Colonic mucosa (tissue), 4 donors: ENCODE measurements around the gene UBAP2L. TPM values are rescaled to one million over a fixed set of nuclear protein-coding genes. Genes with fewer than 3 reads are reported as not detected.
"Not testable (repeated sequence)": the region's sequence is repeated elsewhere in the genome, so short reads cannot be mapped to it uniquely, and the experiment has no call there.

Experiments
- DNase-seq: peaks from one replicate; pipeline ENCODE4 v3.0.0-alpha.2; 2020
- H3K27ac ChIP-seq: fragments of 200-600 bp; one replicate; pipeline ENCODE4 v1.8.0; 2021
- H3K27me3 ChIP-seq: fragments of 200-600 bp; one replicate; pipeline ENCODE4 v1.8.0; 2021
- H3K36me3 ChIP-seq: fragments of 200-600 bp; one replicate; pipeline ENCODE4 v1.8.0; 2021
- H3K4me1 ChIP-seq: fragments of 200-600 bp; one replicate; pipeline ENCODE4 v1.8.0; 2021; ENCODE audit warnings: mild to moderate bottlenecking
- H3K4me3 ChIP-seq: fragments of 200-600 bp; one replicate; pipeline ENCODE4 v1.8.0; 2021
- H3K9ac ChIP-seq, 2 donors: one replicate each; pipeline ENCODE4 v1.7.0; 2013; ENCODE audit warnings: control low read depth in 2 of 2, low read depth in 2 of 2, low read length in 2 of 2
- H3K9me3 ChIP-seq: fragments of 200-600 bp; one replicate; pipeline ENCODE4 v1.8.0; 2021
- intact Hi-C: fragments of 100-400 bp; cut with DNase I; formaldehyde crosslinking; loops from one replicate; pipeline ENCODE4 v1.14.1; 2022
- total RNA-seq, 2 donors: library from RNA; stranded (reverse); fragmentation: NEBNext Ultra II Directional in 1 of 2; extraction: Animal tissue kit (Norgen Biotek cat#: 25700) in 1 of 2; gene quantifications; one replicate each; pipeline ENCODE4 v1.2.1, GENCODE V29; 2021
- TF ChIP-seq, protein P1 (sequence below): fragments of 200-600 bp; IDR thresholded peaks from one replicate; pipeline ENCODE4 v1.8.0; 2022; ENCODE audit warnings: antibody characterized with exemption, mild to moderate bottlenecking
- donor health status: healthy.
- donor health status: DM: no; HTN: no; CAD: no.
- donor health status: DM: no; HTN: no; CAD: no.

Gene UBAP2L
- total RNA-seq, 2 donors from 2014 or later, result 84.8 to 102 TPM

DNA sequence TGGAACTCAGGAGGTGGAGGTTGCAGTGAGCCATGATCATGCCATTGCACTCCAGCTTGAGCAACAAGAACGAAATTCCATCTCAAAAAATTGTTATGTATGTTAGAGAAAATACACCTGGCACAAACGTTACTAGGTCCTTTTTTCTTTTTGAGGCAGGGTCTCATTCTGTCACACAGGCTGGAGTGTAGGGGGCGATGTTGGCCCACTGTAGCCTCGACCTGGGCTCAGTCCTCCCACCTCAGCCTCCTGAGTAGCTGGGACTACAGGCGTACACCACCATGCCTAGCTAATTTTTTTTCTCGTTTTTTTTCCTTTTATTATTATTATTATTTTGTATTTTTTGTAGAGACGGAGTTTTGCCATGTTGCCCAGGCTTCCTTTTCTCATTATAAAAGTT, 56.0 kb downstream of the UBAP2L start:
- H3K9ac ChIP-seq, result no peak overlapping the region
- no peaks in the 10 kb centered on the region for H3K27me3 ChIP-seq
- TF ChIP-seq, protein P1, sequence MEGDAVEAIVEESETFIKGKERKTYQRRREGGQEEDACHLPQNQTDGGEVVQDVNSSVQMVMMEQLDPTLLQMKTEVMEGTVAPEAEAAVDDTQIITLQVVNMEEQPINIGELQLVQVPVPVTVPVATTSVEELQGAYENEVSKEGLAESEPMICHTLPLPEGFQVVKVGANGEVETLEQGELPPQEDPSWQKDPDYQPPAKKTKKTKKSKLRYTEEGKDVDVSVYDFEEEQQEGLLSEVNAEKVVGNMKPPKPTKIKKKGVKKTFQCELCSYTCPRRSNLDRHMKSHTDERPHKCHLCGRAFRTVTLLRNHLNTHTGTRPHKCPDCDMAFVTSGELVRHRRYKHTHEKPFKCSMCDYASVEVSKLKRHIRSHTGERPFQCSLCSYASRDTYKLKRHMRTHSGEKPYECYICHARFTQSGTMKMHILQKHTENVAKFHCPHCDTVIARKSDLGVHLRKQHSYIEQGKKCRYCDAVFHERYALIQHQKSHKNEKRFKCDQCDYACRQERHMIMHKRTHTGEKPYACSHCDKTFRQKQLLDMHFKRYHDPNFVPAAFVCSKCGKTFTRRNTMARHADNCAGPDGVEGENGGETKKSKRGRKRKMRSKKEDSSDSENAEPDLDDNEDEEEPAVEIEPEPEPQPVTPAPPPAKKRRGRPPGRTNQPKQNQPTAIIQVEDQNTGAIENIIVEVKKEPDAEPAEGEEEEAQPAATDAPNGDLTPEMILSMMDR, result no peak
- H3K4me1 ChIP-seq, result no peaks in the 10 kb centered on the region
- no peaks in the 10 kb centered on the region for H3K9me3 ChIP-seq
- no peaks in the 10 kb centered on the region for H3K36me3 ChIP-seq
- intact Hi-C loops, result no loop called here
- no peak overlapping the region for H3K27ac ChIP-seq
- DNase-seq, result no peak
- H3K4me3 ChIP-seq, result no peak overlapping the region

DNA sequence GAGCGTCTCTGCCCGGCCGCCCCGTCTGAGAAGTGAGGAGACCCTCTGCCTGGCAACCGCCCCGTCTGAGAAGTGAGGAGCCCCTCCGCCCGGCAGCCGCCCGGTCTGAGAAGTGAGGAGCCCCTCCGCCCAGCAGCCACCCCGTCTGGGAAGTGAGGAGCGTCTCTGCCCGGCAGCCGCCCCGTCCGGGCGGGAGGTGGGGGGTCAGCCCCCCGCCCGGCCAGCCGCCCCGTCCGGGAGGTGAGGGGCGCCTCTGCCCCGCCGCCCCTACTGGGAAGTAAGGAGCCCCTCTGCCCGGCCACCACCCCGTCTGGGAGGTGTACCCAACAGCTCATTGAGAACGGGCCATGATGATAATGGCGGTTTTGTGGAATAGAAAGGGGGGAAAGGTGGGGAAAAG, 66.8 kb downstream of the UBAP2L start:
- H3K9ac ChIP-seq, DNase-seq, intact Hi-C loops, H3K4me3 ChIP-seq, H3K4me1 ChIP-seq, H3K36me3 ChIP-seq, H3K27ac ChIP-seq, H3K27me3 ChIP-seq, H3K9me3 ChIP-seq: not testable (repeated sequence)

DNA sequence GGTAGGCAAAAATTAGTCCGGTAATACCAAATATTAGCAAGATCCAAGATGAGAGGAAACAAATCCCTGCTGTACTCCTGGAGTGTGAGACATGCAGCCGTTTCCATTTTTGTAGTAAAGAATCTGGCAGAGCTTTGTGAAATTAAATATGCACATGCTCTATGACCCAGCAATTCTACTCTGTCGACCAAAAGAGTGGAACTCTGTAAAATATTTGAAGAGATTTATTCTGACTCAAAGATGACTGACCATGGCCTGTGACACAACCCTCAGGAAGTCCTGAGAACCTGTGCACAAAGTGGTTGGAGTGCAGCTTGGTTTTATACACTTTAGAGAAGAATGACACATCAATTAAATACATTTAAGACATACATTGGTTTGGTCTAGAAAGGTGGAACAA, 67.9 kb downstream of the UBAP2L start:
- Histone ChIP-seq H3K9ac (no peak overlapping the region), H3K27me3 (no peaks in the 10 kb centered on the region), H3K4me1 (no peaks in the 10 kb centered on the region), H3K27ac (no peak overlapping the region), H3K4me3 (no peak overlapping the region), H3K9me3 (no peaks in the 10 kb centered on the region), H3K36me3 (no peaks in the 10 kb centered on the region)
- DNase-seq, result no peak
- TF ChIP-seq, protein P1, result no peak
- intact Hi-C loops, result no loop called here

DNA sequence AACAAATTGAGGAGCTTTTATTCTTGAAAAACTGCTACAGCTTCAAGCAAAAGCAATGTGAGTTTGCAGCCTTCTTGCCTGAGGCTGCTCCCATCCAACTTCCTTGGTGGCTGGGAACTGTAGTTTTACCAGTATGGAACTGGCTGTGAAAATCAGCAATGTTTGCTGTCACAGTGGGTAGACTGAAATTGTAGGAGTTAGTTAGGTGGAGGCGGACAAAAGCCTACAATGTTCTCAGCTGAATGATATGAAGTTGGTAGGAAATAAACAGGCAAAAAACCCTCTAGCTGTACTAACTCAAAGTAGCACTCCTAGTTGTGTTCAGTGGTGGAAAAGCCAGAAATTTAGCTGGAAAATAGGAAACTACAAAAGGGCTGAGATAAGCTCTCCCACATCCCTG, 70.2 kb downstream of the UBAP2L start:
- no peak for DNase-seq
- H3K4me1 ChIP-seq, result no peaks in the 10 kb centered on the region
- no peak overlapping the region for H3K27ac ChIP-seq
- intact Hi-C loops, result no loop called here
- no peak overlapping the region for H3K4me3 ChIP-seq
- no peaks in the 10 kb centered on the region for H3K27me3 ChIP-seq
- no peaks in the 10 kb centered on the region for H3K36me3 ChIP-seq
- H3K9ac ChIP-seq, result no peak overlapping the region
- peaks cover 5% of the 10 kb centered on the region for H3K9me3 ChIP-seq
- TF ChIP-seq, protein P1, result no peak

DNA sequence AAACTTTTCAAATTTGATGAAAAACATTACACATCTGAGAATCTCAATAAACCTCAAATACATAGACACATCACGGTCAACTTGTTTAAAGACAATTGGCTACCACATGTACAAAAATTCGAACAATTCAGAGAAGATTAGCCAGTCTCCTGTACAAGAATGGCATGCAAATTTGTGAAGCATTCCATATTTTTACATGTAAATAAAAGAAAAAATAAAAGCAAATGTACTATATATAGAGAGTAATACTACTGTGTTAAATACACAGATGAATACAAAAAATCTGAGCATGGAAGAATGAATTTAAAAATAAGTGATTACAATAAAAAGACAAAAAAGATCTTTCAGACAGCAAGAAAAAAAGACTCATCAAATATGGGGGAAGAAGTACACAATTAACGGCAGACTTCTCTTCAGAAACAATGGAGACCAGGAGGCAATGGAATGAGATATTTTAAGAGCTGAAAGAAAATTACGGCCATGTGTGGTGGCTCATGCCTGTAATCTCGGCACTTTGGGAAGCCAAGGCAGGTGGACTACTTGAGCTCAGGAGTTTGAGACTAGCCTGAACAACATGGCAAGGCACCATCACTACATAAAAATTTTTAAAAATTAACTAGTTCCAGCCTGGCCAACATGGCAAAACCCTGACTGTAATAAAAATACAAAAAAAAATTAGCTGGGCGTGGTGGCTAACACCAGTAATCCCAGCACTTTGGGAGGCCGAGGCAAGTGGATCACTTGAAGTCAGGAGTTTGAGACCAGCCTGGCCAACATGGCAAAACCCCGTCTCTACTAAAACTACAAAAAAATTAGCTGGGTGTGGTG, 74.9 kb downstream of the UBAP2L start:
- TF ChIP-seq, protein P1, result no peak
- no peak overlapping the region for H3K27ac ChIP-seq
- no peak overlapping the region for H3K9ac ChIP-seq
- peaks cover 5% of the 10 kb centered on the region for H3K9me3 ChIP-seq
- no peaks in the 10 kb centered on the region for H3K4me1 ChIP-seq
- H3K36me3 ChIP-seq, result no peaks in the 10 kb centered on the region
- intact Hi-C loops, result no loop called here
- no peak overlapping the region for H3K4me3 ChIP-seq
- DNase-seq, result no peak
- no peaks in the 10 kb centered on the region for H3K27me3 ChIP-seq

DNA sequence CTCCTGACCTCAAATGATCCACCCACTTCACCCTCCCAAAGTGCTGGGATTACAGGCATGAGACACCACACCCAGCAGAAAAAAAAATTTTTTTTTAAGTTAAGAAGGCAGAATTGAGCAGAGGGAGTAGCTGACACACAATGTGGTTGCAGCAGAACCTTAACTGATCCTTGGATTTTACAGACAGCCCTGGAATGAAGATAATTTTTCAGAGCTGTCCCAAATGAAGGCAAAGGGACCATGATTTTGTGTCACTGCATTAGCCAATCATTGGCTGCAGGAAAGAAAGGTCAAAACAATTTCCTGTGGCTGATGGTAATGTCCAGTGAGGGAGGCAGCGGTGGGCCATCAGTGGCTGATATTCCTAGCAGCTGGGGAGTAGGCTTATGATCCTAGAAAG, 80.8 kb downstream of the UBAP2L start:
- no peak overlapping the region for H3K9ac ChIP-seq
- H3K4me1 ChIP-seq, result no peaks in the 10 kb centered on the region
- TF ChIP-seq, protein P1, result no peak
- DNase-seq, result no peak
- no peaks in the 10 kb centered on the region for H3K36me3 ChIP-seq
- no peaks in the 10 kb centered on the region for H3K9me3 ChIP-seq
- no peak overlapping the region for H3K27ac ChIP-seq
- intact Hi-C loops, result no loop called here
- H3K27me3 ChIP-seq, result no peaks in the 10 kb centered on the region
- H3K4me3 ChIP-seq, result no peak overlapping the region
